ENCODE results near the gene GOLPH3. TPM values are rescaled to one million over a fixed set of nuclear protein-coding genes. Genes with fewer than 3 reads are reported as not detected.

The GOLPH3 gene
- total RNA-seq, 1 experiment from 2014 or later: 46.2 TPM

DNA sequence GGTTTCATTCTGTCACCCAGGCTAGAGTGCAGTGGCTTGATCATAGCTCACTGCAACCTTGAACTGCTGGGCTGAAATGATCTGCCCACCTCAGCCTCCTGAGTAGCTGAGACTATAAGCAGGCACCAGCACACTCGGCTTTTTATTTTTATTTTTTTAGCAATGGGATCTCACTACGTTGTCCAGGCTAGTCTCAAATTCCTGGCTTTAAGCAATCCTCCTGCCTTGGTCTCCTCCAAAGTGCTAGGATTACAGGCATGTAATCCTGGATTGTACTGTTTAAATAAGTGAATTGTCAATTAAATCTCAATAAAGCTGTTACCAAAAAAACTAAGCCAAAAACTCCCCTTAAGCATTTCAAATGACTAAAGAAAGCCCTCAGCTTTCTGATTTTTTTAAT lies 18.9 kb downstream of the GOLPH3 start:
- ChIA-PET CTCF (interaction anchor here (0.6 kb wide), 1 partner anchor 490 kb away, joined by 3 read pairs; no protein-coding TSS in a partner anchor), POLR2A (ENCODE audit: unreplicated experiment) (no interaction called here)
- Histone ChIP-seq H4K20me1 (ENCODE audit: low read length) (peaks cover 36% of the 10 kb centered on the region; the same call in 1 of the 2 replicates), H3K9me3 (ENCODE audit: low read length) (no peaks in the 10 kb centered on the region), H3K4me3 (ENCODE audit: low read length) (no peak overlapping the region), H3K9me2 (replicated peaks; ENCODE audit: low read length) (no peaks in the 10 kb centered on the region), H3K9ac (ENCODE audit: low read length) (no peak overlapping the region), H3K27me3 (ENCODE audit: low read length) (no peaks in the 10 kb centered on the region), H2AFZ (ENCODE audit: low read length) (no peak overlapping the region), H3K79me2 (ENCODE audit: low read length) (peaks cover 97% of the 10 kb centered on the region), H3K4me1 (ENCODE audit: insufficient read depth, low read length) (no peaks in the 10 kb centered on the region), H3K4me2 (ENCODE audit: low read length) (no peak overlapping the region), H3K36me3 (ENCODE audit: low read depth, low read length) (peaks cover 3% of the 10 kb centered on the region; the same call in 1 of the 2 replicates), H3K27ac (ENCODE audit: low read length) (no peak overlapping the region), H3F3A (ENCODE audit: low read length, unreplicated experiment) (no peaks in the 10 kb centered on the region)
- BruUV-seq (replicated peaks): no TSS peak
- TF ChIP-seq, protein P1, sequence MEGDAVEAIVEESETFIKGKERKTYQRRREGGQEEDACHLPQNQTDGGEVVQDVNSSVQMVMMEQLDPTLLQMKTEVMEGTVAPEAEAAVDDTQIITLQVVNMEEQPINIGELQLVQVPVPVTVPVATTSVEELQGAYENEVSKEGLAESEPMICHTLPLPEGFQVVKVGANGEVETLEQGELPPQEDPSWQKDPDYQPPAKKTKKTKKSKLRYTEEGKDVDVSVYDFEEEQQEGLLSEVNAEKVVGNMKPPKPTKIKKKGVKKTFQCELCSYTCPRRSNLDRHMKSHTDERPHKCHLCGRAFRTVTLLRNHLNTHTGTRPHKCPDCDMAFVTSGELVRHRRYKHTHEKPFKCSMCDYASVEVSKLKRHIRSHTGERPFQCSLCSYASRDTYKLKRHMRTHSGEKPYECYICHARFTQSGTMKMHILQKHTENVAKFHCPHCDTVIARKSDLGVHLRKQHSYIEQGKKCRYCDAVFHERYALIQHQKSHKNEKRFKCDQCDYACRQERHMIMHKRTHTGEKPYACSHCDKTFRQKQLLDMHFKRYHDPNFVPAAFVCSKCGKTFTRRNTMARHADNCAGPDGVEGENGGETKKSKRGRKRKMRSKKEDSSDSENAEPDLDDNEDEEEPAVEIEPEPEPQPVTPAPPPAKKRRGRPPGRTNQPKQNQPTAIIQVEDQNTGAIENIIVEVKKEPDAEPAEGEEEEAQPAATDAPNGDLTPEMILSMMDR (conservative IDR thresholded peaks at IDR 0.05; ENCODE audit: low read depth, low read length): no peak
- no peak for TF ChIP-seq EZH2 (IDR thresholded peaks at IDR 0.05; ENCODE audit: low read length, unreplicated experiment)
- TF ChIP-seq EZH2phosphoT487 (IDR thresholded peaks at IDR 0.05; ENCODE audit: borderline replicate concordance, low read length): no peak
- intact Hi-C loops (cut with micrococcal nuclease): no loop called here
- no peak for ATAC-seq
- no peak for DNase-seq

DNA sequence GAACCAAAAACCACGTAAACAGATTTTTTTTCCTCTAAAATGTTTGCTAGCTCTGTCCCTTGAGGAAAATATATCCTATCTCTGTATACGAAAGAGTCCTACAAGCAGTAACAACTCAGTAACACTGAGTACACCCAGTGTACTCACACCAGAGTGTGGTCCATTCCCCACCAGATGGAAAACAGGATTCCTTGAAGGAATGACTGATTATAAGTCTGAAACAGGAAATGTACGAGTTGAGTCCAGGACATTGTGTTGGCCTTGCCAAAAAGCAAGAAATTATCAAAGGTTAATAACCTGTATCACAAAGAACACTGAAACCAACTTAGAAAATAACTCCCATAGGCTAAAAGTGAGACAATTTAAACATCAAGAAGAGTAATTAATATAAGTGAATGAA lies 20.4 kb downstream of the GOLPH3 start:
- H3K9me2 ChIP-seq (replicated peaks; ENCODE audit: low read length): no peaks in the 10 kb centered on the region
- no peak overlapping the region for H2AFZ ChIP-seq (ENCODE audit: low read length)
- no peaks in the 10 kb centered on the region for H3K4me1 ChIP-seq (ENCODE audit: insufficient read depth, low read length)
- TF ChIP-seq, protein P1 (conservative IDR thresholded peaks at IDR 0.05; ENCODE audit: low read depth, low read length): no peak
- no peak for TF ChIP-seq EZH2 (IDR thresholded peaks at IDR 0.05; ENCODE audit: low read length, unreplicated experiment)
- TF ChIP-seq EZH2phosphoT487 (IDR thresholded peaks at IDR 0.05; ENCODE audit: borderline replicate concordance, low read length): no peak
- intact Hi-C loops (cut with micrococcal nuclease): no loop called here
- peaks cover 24% of the 10 kb centered on the region; the same call in 1 of the 2 replicates for H4K20me1 ChIP-seq (ENCODE audit: low read length)
- no peaks in the 10 kb centered on the region for H3F3A ChIP-seq (ENCODE audit: low read length, unreplicated experiment)
- CTCF ChIA-PET: no interaction called here
- DNase-seq (no peak), ATAC-seq (peak; percentile 49)
- H3K9ac ChIP-seq (ENCODE audit: low read length): no peak overlapping the region
- H3K79me2 ChIP-seq (ENCODE audit: low read length): peaks cover 97% of the 10 kb centered on the region
- no peaks in the 10 kb centered on the region for H3K9me3 ChIP-seq (ENCODE audit: low read length)
- no peak overlapping the region for H3K27ac ChIP-seq (ENCODE audit: low read length)
- BruUV-seq (replicated peaks): no TSS peak
- no peaks in the 10 kb centered on the region for H3K27me3 ChIP-seq (ENCODE audit: low read length)
- peaks cover 3% of the 10 kb centered on the region; the same call in 1 of the 2 replicates for H3K36me3 ChIP-seq (ENCODE audit: low read depth, low read length)
- H3K4me2 ChIP-seq (ENCODE audit: low read length): no peak overlapping the region
- no peak overlapping the region for H3K4me3 ChIP-seq (ENCODE audit: low read length)
- POLR2A ChIA-PET (ENCODE audit: unreplicated experiment): no interaction called here

DNA sequence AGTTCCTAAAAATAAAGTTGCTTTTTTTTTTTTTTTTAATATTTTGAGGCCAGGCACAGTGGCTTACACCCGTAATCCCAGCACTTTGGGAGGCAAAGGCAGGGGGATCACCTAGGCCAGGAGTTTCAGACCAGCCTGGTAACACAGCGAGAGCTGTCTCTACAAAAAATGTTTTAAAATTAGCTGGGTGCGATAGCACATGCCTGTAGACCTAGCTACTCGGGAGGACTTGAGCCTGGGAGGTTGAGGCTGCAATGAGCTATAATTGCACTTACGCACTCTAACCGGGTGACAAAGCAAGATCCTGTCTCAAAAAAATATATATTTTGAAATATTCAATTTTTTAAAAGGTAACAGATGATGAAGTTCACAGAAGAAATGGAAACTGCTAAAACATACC lies 22.9 kb downstream of the GOLPH3 start:
- ChIA-PET POLR2A (ENCODE audit: unreplicated experiment) (no interaction called here), CTCF (no interaction called here)
- H4K20me1 ChIP-seq (ENCODE audit: low read length): 0 out of 2 replicates have a peak, but pooled peaks cover 10% of the 10 kb centered on the region
- intact Hi-C loops (cut with micrococcal nuclease): no loop called here
- no peaks in the 10 kb centered on the region for H3K36me3 ChIP-seq (ENCODE audit: low read depth, low read length)
- no peaks in the 10 kb centered on the region for H3K27me3 ChIP-seq (ENCODE audit: low read length)
- no peaks in the 10 kb centered on the region for H3K9me2 ChIP-seq (replicated peaks; ENCODE audit: low read length)
- no peak overlapping the region for H2AFZ ChIP-seq (ENCODE audit: low read length)
- TF ChIP-seq, protein P1 (conservative IDR thresholded peaks at IDR 0.05; ENCODE audit: low read depth, low read length): no peak
- no TSS peak for BruUV-seq (replicated peaks)
- no peak for ATAC-seq
- H3K9ac ChIP-seq (ENCODE audit: low read length): no peak overlapping the region
- no peaks in the 10 kb centered on the region for H3K9me3 ChIP-seq (ENCODE audit: low read length)
- no peak overlapping the region for H3K4me2 ChIP-seq (ENCODE audit: low read length)
- no peak for DNase-seq
- H3K4me3 ChIP-seq (ENCODE audit: low read length): no peak overlapping the region
- no peaks in the 10 kb centered on the region for H3K4me1 ChIP-seq (ENCODE audit: insufficient read depth, low read length)
- peaks cover 99% of the 10 kb centered on the region for H3K79me2 ChIP-seq (ENCODE audit: low read length)
- H3K27ac ChIP-seq (ENCODE audit: low read length): no peak overlapping the region
- no peaks in the 10 kb centered on the region for H3F3A ChIP-seq (ENCODE audit: low read length, unreplicated experiment)

All from PC-3 (cell line).